ENCODE measurements around the gene WEE1. TPM values are rescaled to one million over a fixed set of nuclear protein-coding genes. Genes with fewer than 3 reads are reported as not detected.

WEE1 gene
- total and polyA plus RNA-seq, 10 of the 15 experiments (the other 5 are each of a cell fraction or from before 2014, with no cell fraction given), result 13.8 to 69.5 (median 45.4) TPM

DNA sequence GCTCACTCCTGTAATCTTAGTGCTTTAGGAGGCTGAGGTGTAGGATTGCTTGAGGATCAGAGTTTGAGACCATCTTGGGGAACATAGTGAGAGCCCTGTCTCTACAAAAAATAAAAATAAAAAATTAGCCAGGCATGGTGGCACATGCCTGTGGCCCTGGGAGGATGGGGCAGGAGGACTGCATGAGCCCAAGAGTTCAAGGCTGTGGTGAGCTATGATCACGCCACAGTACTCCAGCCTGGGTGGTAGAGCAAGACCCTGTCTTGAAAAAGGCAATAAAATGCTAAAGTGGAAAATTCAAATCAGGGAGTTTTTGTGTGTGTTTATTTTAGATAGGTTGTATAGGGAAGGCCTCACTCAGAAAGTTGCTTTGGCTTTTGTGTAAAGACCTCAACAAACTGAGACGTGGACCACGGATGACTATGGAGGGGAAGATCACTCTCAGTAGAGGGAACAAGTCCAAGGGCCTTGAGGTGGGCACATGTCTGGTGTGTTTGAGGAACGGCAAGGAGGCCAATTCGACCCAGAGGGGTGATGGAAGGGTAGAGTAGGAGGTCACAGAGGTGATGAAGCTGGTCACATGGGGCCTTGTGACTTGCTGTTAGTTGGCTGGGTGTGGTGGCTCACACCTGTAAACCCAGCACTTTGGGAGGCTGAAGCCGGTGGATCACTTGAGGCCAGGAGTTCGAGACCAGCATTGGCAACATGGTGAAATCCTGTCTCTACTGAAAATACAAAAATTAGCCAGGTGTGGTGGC lies 35.7 kb downstream of the WEE1 start:
- DNase-seq (ENCODE audit: low read depth, low spot score) (no peak), FAIRE-seq (no peak), ATAC-seq (no peak)
- H4K20me1 ChIP-seq (ENCODE audit: control insufficient read depth, insufficient read depth), result no peaks in the 10 kb centered on the region
- no peak overlapping the region for H3K27ac ChIP-seq (ENCODE audit: control insufficient read depth, insufficient read depth)
- 43% methylated on average over 7 of the region's 7 CpGs for WGBS (ENCODE audit: insufficient coverage, insufficient replicate concordance, low lambda C conversion rate, missing lambda C conversion rate)
- no peaks in the 10 kb centered on the region for H3K36me3 ChIP-seq (ENCODE audit: control insufficient read depth in 2 of 2, insufficient read depth in 2 of 2, low read length in 1 of 2)
- no peak overlapping the region for H2AFZ ChIP-seq (ENCODE audit: control insufficient read depth, low read depth, low read length)
- no peak overlapping the region for H3K4me3 ChIP-seq
- H3K27me3 ChIP-seq (replicated peaks in 1 of 2; ENCODE audit: control insufficient read depth in 2 of 2, insufficient read depth in 2 of 2, low read length in 1 of 2), result no peaks in the 10 kb centered on the region; a peak in 1 of 4 replicates
- in situ Hi-C loops (cut with MboI), result no loop called here
- RAD21 ChIA-PET (ENCODE audit: unreplicated experiment), result interaction anchor here (0.6 to 1.7 kb wide), 2 partner anchors 8 to 1446 kb away, joined by 3 to 6 read pairs; no protein-coding TSS in a partner anchor
- peaks cover 19% of the 10 kb centered on the region for H3K4me1 ChIP-seq (ENCODE audit: control insufficient read depth, insufficient read depth, low read length)
- H3K4me2 ChIP-seq (ENCODE audit: control insufficient read depth, insufficient read depth), result no peak overlapping the region
- no peaks in the 10 kb centered on the region for H3K79me2 ChIP-seq (ENCODE audit: control insufficient read depth, insufficient read depth, low read length)
- no peak overlapping the region for H3K9ac ChIP-seq (ENCODE audit: control insufficient read depth, insufficient read depth, low read length)
- POLR2A ChIA-PET, result interaction anchor here (0.7 to 1.1 kb wide), 2 partner anchors 8 to 74 kb away, joined by 4 to 5 read pairs; no protein-coding TSS in a partner anchor
- SMC1A ChIA-PET (ENCODE audit: uncharacterized antibody, unreplicated experiment), result interaction anchor here (1.2 to 5.3 kb wide), 4 partner anchors 33 to 102 kb away, joined by 3 to 69 read pairs (median 8); partner anchors contain the start of gene WEE1
- intact Hi-C loops (cut with micrococcal nuclease; ENCODE audit: unreplicated experiment), result no loop called here
- H3K9me3 ChIP-seq (replicated peaks; ENCODE audit: control insufficient read depth, insufficient read depth, low read length), result no peaks in the 10 kb centered on the region; the same call in 2 of the 3 replicates
- TF ChIP-seq BMI1 (IDR thresholded peaks at IDR 0.05; ENCODE audit: borderline replicate concordance) (no peak), BRCA1 (IDR thresholded peaks at IDR 0.05; ENCODE audit: low read depth, low read length) (no peak), SMC3 (IDR thresholded peaks at IDR 0.05; ENCODE audit: borderline replicate concordance, low read length) (no peak), NR2C2 (IDR thresholded peaks at IDR 0.05; ENCODE audit: borderline replicate concordance, control insufficient read depth, insufficient read length, low read depth) (no peak), TBL1XR1 (IDR thresholded peaks at IDR 0.05; ENCODE audit: low read depth, low read length) (no peak), LARP7 (IDR thresholded peaks at IDR 0.05) (no peak), ZNF384 (IDR thresholded peaks at IDR 0.05; ENCODE audit: borderline replicate concordance, low read depth, low read length) (no peak), ASH2L (IDR thresholded peaks at IDR 0.05; ENCODE audit: borderline replicate concordance, low read depth) (no peak), SMAD5 (IDR thresholded peaks at IDR 0.05; ENCODE audit: low read depth) (no peak), FOXK2 (IDR thresholded peaks at IDR 0.05) (no peak), IKZF1 (conservative IDR thresholded peaks at IDR 0.05) (no peak)
- TF ChIP-seq, protein P1, sequence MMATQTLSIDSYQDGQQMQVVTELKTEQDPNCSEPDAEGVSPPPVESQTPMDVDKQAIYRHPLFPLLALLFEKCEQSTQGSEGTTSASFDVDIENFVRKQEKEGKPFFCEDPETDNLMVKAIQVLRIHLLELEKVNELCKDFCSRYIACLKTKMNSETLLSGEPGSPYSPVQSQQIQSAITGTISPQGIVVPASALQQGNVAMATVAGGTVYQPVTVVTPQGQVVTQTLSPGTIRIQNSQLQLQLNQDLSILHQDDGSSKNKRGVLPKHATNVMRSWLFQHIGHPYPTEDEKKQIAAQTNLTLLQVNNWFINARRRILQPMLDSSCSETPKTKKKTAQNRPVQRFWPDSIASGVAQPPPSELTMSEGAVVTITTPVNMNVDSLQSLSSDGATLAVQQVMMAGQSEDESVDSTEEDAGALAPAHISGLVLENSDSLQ (IDR thresholded peaks at IDR 0.05), result no peak
- TF ChIP-seq, protein P2, sequence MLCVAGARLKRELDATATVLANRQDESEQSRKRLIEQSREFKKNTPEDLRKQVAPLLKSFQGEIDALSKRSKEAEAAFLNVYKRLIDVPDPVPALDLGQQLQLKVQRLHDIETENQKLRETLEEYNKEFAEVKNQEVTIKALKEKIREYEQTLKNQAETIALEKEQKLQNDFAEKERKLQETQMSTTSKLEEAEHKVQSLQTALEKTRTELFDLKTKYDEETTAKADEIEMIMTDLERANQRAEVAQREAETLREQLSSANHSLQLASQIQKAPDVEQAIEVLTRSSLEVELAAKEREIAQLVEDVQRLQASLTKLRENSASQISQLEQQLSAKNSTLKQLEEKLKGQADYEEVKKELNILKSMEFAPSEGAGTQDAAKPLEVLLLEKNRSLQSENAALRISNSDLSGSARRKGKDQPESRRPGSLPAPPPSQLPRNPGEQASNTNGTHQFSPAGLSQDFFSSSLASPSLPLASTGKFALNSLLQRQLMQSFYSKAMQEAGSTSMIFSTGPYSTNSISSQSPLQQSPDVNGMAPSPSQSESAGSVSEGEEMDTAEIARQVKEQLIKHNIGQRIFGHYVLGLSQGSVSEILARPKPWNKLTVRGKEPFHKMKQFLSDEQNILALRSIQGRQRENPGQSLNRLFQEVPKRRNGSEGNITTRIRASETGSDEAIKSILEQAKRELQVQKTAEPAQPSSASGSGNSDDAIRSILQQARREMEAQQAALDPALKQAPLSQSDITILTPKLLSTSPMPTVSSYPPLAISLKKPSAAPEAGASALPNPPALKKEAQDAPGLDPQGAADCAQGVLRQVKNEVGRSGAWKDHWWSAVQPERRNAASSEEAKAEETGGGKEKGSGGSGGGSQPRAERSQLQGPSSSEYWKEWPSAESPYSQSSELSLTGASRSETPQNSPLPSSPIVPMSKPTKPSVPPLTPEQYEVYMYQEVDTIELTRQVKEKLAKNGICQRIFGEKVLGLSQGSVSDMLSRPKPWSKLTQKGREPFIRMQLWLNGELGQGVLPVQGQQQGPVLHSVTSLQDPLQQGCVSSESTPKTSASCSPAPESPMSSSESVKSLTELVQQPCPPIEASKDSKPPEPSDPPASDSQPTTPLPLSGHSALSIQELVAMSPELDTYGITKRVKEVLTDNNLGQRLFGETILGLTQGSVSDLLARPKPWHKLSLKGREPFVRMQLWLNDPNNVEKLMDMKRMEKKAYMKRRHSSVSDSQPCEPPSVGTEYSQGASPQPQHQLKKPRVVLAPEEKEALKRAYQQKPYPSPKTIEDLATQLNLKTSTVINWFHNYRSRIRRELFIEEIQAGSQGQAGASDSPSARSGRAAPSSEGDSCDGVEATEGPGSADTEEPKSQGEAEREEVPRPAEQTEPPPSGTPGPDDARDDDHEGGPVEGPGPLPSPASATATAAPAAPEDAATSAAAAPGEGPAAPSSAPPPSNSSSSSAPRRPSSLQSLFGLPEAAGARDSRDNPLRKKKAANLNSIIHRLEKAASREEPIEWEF (IDR thresholded peaks at IDR 0.05; ENCODE audit: insufficient replicate concordance, low read depth, low read length), result no peak
- no TSS peak for BruUV-seq (replicated peaks)
- CTCF ChIA-PET, result interaction anchor here (1.6 to 7.0 kb wide), 2 partner anchors 74 to 140 kb away, joined by 6 to 126 read pairs; no protein-coding TSS in a partner anchor

Data from GM12878 (cell line).